Esophagus muscularis mucosa (tissue), 4 donors: ENCODE measurements around the gene GRIK1. TPM values are rescaled to one million over a fixed set of nuclear protein-coding genes. Genes with fewer than 3 reads are reported as not detected.

Source experiments
- DNase-seq: peaks from one replicate; pipeline ENCODE4 v3.0.0-alpha.2; 2017; ENCODE audit errors: extremely low spot score
- H3K27ac ChIP-seq, 4 donors: fragments of 200-600 bp; sonication (generic); replicated peaks in 1 of 4; 1 replicate in 3 of 4; 2 replicates in 1 of 4; pipeline ENCODE4 v1.5.1; 2016 to 2019; ENCODE audit warnings: mild to moderate bottlenecking in 1 of 4
- H3K27me3 ChIP-seq, 4 donors: fragments of 200-600 bp; sonication (generic); one replicate each; pipeline versions ENCODE4 v1.5.1 to v1.6.0; 2016 to 2019
- H3K36me3 ChIP-seq, 4 donors: fragments of 200-600 bp; sonication (generic); one replicate each; pipeline ENCODE4 v1.5.1; 2016 to 2019
- H3K4me1 ChIP-seq, 4 donors: fragments of 200-600 bp; sonication (generic); one replicate each; pipeline ENCODE4 v1.5.1; 2016 to 2019
- H3K4me3 ChIP-seq, 4 donors: fragments of 200-600 bp; sonication (generic); 1 replicate in 2 of 4; 2 replicates in 2 of 4; pipeline ENCODE4 v1.5.1; 2016 to 2019; ENCODE audit warnings: mild to moderate bottlenecking in 4 of 4, moderate library complexity in 1 of 4
- H3K9me3 ChIP-seq, 4 donors: fragments of 200-600 bp; sonication (generic); 1 replicate in 3 of 4; 2 replicates in 1 of 4; pipeline ENCODE4 v1.5.1; 2016 to 2019
- CTCF ChIP-seq, 3 experiments: fragments of 200-600 bp in 2 of 3; fragments of 450-650 bp in 1 of 3; sonication (generic) in 2 of 3; IDR thresholded peaks; one replicate each; pipeline ENCODE4 v1.5.1; 2017 to 2019; ENCODE audit warnings: antibody characterized with exemption in 3 of 3, mild to moderate bottlenecking in 2 of 3, moderate library complexity in 1 of 3
- EP300 ChIP-seq: sonication (generic); formaldehyde crosslinking; IDR thresholded peaks from one replicate; pipeline ENCODE4 v1.6.1; 2017; ENCODE audit warnings: antibody characterized with exemption
- POLR2A ChIP-seq: fragments of 450-650 bp; IDR thresholded peaks from one replicate; pipeline ENCODE4 v1.6.1; 2017; ENCODE audit warnings: antibody characterized with exemption, moderate library complexity, mild to moderate bottlenecking, low read depth
- POLR2AphosphoS5 ChIP-seq, 2 donors: sonication (generic); formaldehyde crosslinking; IDR thresholded peaks; one replicate each; pipeline ENCODE4 v1.6.1; 2017; ENCODE audit warnings: antibody characterized with exemption in 2 of 2
- WGBS: methylation state at CpG from one replicate; pipeline ENCODE4 v1.1.5; 2018; 5-methylcytosine and 5-hydroxymethylcytosine counted together
- intact Hi-C: fragments of 100-400 bp; cut with DNase I; formaldehyde crosslinking; loops from one replicate; pipeline ENCODE4 v1.15.1; 2023
- total RNA-seq, 4 donors: library from RNA; depleted of rRNA; stranded (reverse); fragments of >200 nt; gene quantifications; one replicate each; pipeline versions ENCODE4 v1.1.0 to v1.2.1, GENCODE V29; 2016

GRIK1 gene
- total RNA-seq, 4 donors from 2014 or later = 0.19 to 0.40 (median 0.33) TPM; not detected in 1

GRCh38 chr21:29953072-29953471 is 13.3 kb upstream of the GRIK1 start:
- WGBS = 36% methylated on average over 4 of the region's 4 CpGs
- intact Hi-C loops = no loop called here
- no peaks in the 10 kb centered on the region for H3K4me1 ChIP-seq
- TF ChIP-seq EP300 (no peak), POLR2AphosphoS5 (IDR thresholded peaks at IDR 0.05) (no peak), CTCF (IDR thresholded peaks at IDR 0.05) (no peak), POLR2A (no peak)
- H3K27ac ChIP-seq = no peak overlapping the region
- H3K9me3 ChIP-seq = no peaks in the 10 kb centered on the region
- no peaks in the 10 kb centered on the region for H3K27me3 ChIP-seq
- H3K4me3 ChIP-seq = no peak overlapping the region
- DNase-seq = no peak
- H3K36me3 ChIP-seq = no peaks in the 10 kb centered on the region

- TF ChIP-seq POLR2A (no peak), EP300 (no peak), CTCF (IDR thresholded peaks at IDR 0.05) (no peak), POLR2AphosphoS5 (IDR thresholded peaks at IDR 0.05) (no peak)
- Histone ChIP-seq H3K36me3 (no peaks in the 10 kb centered on the region), H3K9me3 (no peaks in the 10 kb centered on the region), H3K4me1 (no peaks in the 10 kb centered on the region), H3K27me3 (no peaks in the 10 kb centered on the region), H3K27ac (no peak overlapping the region), H3K4me3 (no peak overlapping the region)
- intact Hi-C loops = no loop called here
- DNase-seq = no peak
Measured at GRCh38 chr21:29951911-29952310, 12.1 kb upstream of the GRIK1 start.

DNA sequence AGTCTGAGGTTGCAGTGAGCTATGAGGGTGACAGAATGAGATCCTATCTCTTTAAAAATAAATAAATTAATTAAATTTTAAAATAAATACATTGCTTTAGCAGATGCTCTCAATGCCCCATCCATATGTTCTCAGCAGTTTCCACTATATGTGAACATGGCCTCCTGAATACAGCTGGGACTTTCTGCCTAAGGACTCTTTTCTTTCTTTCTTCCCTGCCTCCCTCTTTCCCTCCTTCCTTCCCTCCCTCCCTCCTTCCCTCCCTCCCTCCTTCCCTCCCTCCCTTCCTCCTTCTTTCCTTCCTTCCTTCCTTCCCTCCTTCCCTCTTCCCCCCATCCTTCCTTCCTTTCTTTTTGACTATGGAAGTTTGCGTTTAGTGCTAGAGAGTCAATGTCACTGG is 10.2 kb upstream of the GRIK1 start:
- intact Hi-C loops = no loop called here
- H3K9me3 ChIP-seq = no peaks in the 10 kb centered on the region
- H3K4me3 ChIP-seq = no peak overlapping the region
- no peak for DNase-seq
- no peaks in the 10 kb centered on the region for H3K36me3 ChIP-seq
- 83% methylated on average over 1 of the region's 1 CpG for WGBS
- no peak overlapping the region for H3K27ac ChIP-seq
- H3K4me1 ChIP-seq = no peaks in the 10 kb centered on the region
- TF ChIP-seq EP300 = no peak
- H3K27me3 ChIP-seq = no peaks in the 10 kb centered on the region

- peaks cover 0 to 4% (median 0%) of the 10 kb centered on the region in 4 donors for H3K9me3 ChIP-seq
- intact Hi-C loops = no loop called here
- TF ChIP-seq POLR2AphosphoS5 (IDR thresholded peaks at IDR 0.05) = no peak
- no peak for TF ChIP-seq EP300
- TF ChIP-seq POLR2A = no peak
- TF ChIP-seq CTCF (IDR thresholded peaks at IDR 0.05) = no peak
- no peak for DNase-seq
- no peak overlapping the region for H3K4me3 ChIP-seq
- WGBS = 63% methylated on average over 9 of the region's 9 CpGs
- no peaks in the 10 kb centered on the region for H3K36me3 ChIP-seq
- no peaks in the 10 kb centered on the region for H3K4me1 ChIP-seq
- no peak overlapping the region for H3K27ac ChIP-seq
- H3K27me3 ChIP-seq = no peaks in the 10 kb centered on the region
Measured at GRCh38 chr21:29947119-29947518, 7.3 kb upstream of the GRIK1 start.

DNA sequence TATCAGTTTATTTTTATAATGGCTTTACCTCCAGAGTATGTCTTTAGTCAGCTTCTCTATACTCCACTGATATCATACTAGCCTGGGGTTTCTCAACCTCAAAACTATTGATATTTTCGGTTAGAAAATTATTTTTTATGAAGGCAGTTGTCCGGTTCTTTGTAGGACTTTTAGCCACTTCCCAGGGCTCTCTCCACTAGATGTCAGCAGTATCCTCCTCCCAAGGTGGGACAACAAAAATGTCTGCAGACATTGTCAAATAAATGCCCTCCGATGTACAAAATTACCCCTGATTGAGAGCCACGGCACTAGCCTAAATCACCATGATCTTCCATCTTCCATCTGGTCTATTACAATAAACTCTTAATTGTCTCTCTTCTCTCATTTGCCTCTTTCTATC is 4.1 kb upstream of the GRIK1 start:
- Histone ChIP-seq H3K4me3 (no peak overlapping the region), H3K27me3 (peaks cover 0 to 26% (median 4%) of the 10 kb centered on the region in 4 donors), H3K36me3 (no peaks in the 10 kb centered on the region), H3K27ac (no peak overlapping the region), H3K4me1 (peaks cover 0 to 15% (median 8%) of the 10 kb centered on the region in 4 donors), H3K9me3 (peaks cover 0 to 5% (median 0%) of the 10 kb centered on the region in 4 donors)
- TF ChIP-seq CTCF (IDR thresholded peaks at IDR 0.05) (no peak), POLR2A (no peak)
- intact Hi-C loops = no loop called here
- no peak for DNase-seq
- 80% methylated on average over 4 of the region's 4 CpGs for whole genome bisulfite sequencing
